IPS DF 6.9 (cell line): Measurements from ENCODE around the gene RCSD1.

Experiments
- DNase-seq: peaks from one replicate; pipeline ENCODE4 v3.0.0-alpha.2; 2013; ENCODE audit warnings: low read depth, low spot score
- H3K27ac ChIP-seq: one replicate; pipeline ENCODE4 v1.5.1; 2013; ENCODE audit warnings: low read length, control low read depth
- H3K27me3 ChIP-seq: 2 replicates; pipeline ENCODE4 v1.6.1; 2013; ENCODE audit warnings: mild to moderate bottlenecking, low read length; ENCODE audit not compliant: control insufficient read depth, insufficient read depth
- H3K36me3 ChIP-seq: 2 replicates; pipeline ENCODE4 v1.6.1; 2013; ENCODE audit warnings: low read length; ENCODE audit not compliant: control insufficient read depth, insufficient read depth
- H3K4me1 ChIP-seq: 2 replicates; pipeline ENCODE4 v1.6.1; 2013; ENCODE audit warnings: low read length; ENCODE audit not compliant: control insufficient read depth, insufficient read depth
- H3K4me3 ChIP-seq: 2 replicates; pipeline ENCODE4 v1.5.1; 2013; ENCODE audit warnings: mild to moderate bottlenecking, low read length
- H3K9me3 ChIP-seq: 2 replicates; pipeline ENCODE4 v1.6.1; 2013; ENCODE audit warnings: low read length, inconsistent platforms; ENCODE audit not compliant: control insufficient read depth, insufficient read depth
- WGBS: extraction: QIAGEN DNeasy Blood & Tissue Kit; methylation state at CpG from one replicate; pipeline ENCODE4 v1.1.7; 2013; ENCODE audit warnings: mixed read lengths, missing lambda C conversion rate; ENCODE audit not compliant: insufficient read length, insufficient coverage; 5-methylcytosine and 5-hydroxymethylcytosine counted together

RCSD1 gene

DNA sequence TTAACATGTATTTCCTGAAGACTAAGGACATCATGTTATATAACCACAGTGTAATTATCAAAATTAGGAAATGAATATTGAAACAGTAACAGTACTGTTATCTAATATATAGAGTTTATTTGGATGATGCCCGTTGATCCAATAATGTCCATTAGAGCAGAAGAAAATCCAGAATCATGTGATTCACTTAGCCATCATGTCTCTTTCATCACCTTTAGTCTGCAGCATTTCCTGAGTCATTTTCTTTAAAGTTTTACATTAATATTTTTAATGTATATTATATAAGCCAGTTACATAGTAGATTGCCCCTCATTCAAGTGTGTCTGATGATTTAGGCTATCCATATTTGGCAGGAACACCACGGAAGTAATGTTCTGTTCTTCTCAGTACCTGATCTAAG is 120.6 kb downstream of the RCSD1 start:
- DNase-seq = no peak
- no CpG with 5 or more reads among the region's 2 CpGs for WGBS

DNA sequence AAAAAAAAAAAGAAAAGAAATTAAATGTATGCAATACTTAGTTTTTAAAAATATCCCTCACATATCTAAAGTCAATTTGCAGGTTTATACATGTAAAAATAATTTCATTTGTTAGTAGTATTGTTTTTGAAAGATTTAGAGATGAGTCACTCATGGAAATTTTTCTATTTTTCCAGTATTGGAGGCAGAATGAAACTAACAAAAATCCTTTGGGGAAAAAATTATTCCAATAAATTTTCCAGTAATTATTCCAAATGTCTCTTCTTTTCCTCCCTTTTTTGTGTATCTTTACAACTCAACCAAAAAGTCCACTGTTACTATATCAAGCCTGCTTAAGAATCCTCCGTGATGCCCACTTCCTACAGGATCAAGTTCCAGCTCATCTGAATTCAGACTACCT is 121.6 kb downstream of the RCSD1 start:
- no peak for DNase-seq
- WGBS = no CpG with 5 or more reads among the region's 1 CpG
- H3K4me1 ChIP-seq = no peaks in the 10 kb centered on the region
- H3K27ac ChIP-seq = no peak overlapping the region
- H3K36me3 ChIP-seq = no peaks in the 10 kb centered on the region
- no peak overlapping the region for H3K4me3 ChIP-seq
- H3K27me3 ChIP-seq = no peaks in the 10 kb centered on the region
- no peaks in the 10 kb centered on the region for H3K9me3 ChIP-seq

More for the DNA sequence above, 120.6 kb downstream of the RCSD1 start:
- H3K4me3 ChIP-seq = no peak overlapping the region
- no peaks in the 10 kb centered on the region for H3K9me3 ChIP-seq
- H3K36me3 ChIP-seq = no peaks in the 10 kb centered on the region
- no peaks in the 10 kb centered on the region for H3K4me1 ChIP-seq
- H3K27me3 ChIP-seq = no peaks in the 10 kb centered on the region
- no peak overlapping the region for H3K27ac ChIP-seq

DNA sequence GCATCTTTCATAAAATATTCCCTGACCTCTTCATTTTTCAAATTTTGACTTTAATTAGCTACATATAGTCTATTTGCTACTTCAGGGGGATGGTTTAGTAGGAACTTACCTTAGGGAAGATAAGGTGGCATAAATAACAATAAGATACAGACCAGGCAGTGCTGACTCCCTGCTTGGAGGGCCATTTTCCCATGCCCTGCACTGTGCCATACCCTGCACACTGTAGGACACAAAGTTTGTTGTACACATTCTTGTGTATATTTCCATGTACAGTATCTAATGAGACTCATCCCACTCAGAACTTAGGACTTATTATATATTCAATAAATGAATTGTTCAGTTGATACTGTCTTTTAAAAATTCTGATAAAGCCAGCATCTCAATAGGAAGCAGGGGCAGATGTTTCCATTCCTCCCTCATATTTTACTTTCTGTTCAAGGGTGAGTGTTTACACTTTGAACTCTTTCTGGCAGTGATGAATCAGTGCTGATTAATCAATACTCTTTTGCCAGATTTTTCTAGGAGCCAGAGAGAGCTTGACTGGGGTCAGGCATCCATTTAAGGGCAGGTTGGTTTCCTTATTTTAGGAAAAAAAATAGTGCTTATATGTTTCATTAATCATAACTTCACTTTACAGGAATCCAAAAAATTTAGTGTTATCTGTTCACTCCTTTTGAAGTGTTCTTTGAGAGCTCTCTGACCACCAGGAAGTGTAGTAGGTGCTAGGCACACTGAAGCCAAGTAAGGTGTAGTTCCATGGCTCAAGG is 122.4 kb downstream of the RCSD1 start:
- no peak overlapping the region for H3K27ac ChIP-seq
- H3K36me3 ChIP-seq = no peaks in the 10 kb centered on the region
- no peaks in the 10 kb centered on the region for H3K27me3 ChIP-seq
- H3K4me3 ChIP-seq = no peak overlapping the region
- H3K9me3 ChIP-seq = no peaks in the 10 kb centered on the region
- H3K4me1 ChIP-seq = no peaks in the 10 kb centered on the region
- no peak for DNase-seq

DNA sequence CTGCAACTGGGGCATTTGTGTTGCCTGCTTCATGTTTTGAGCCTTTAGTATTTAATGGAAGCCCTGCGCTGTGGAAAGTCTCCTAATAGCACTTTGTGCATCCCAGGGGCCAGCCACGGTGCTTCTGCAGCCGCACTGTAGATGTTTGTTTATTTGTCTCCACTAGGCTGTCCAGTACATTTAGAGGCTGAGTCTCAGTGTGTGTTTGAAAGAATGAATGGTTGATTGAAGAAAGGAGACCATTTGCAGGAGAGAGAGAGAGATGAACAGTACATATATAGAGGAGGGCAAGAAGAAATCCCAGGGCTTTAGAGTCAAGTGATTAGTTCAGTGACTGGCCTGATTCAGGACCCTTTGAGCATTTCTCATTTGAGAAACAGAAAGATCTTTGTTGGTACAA is 125.6 kb downstream of the RCSD1 start:
- no peaks in the 10 kb centered on the region for H3K27me3 ChIP-seq
- H3K27ac ChIP-seq = no peak overlapping the region
- H3K4me3 ChIP-seq = no peak overlapping the region
- no CpG with 5 or more reads among the region's 3 CpGs for WGBS
- H3K36me3 ChIP-seq = no peaks in the 10 kb centered on the region
- no peak for DNase-seq
- peaks cover 3% of the 10 kb centered on the region for H3K4me1 ChIP-seq
- H3K9me3 ChIP-seq = no peaks in the 10 kb centered on the region
